GM21360 (cell line): ENCODE data around the gene POLR2M.

Experiments used
- ATAC-seq: cut with Tn5 transposase; IDR thresholded peaks from one replicate; pipeline ENCODE4 v1.9.1; 2021; ENCODE audit warnings: mild to moderate bottlenecking, moderate library complexity; ENCODE audit not compliant: unreplicated experiment

The POLR2M gene

GRCh38 chr15:57691082-57691481 lies 15.4 kb upstream of the POLR2M start:
- no peak for ATAC-seq

GRCh38 chr15:57692709-57693108 lies 13.8 kb upstream of the POLR2M start:
- no peak for ATAC-seq

GRCh38 chr15:57694279-57694678 lies 12.2 kb upstream of the POLR2M start:
- no peak for ATAC-seq

- no peak for ATAC-seq
Measured at GRCh38 chr15:57696146-57696545, 10.4 kb upstream of the POLR2M start.

- ATAC-seq, result no peak
Measured at GRCh38 chr15:57697588-57697987, 8.9 kb upstream of the POLR2M start.

GRCh38 chr15:57698243-57698642 lies 8.3 kb upstream of the POLR2M start:
- ATAC-seq, result no peak

GRCh38 chr15:57698991-57699390 lies 7.5 kb upstream of the POLR2M start:
- no peak for ATAC-seq

GRCh38 chr15:57703387-57703786 lies 3.1 kb upstream of the POLR2M start:
- no peak for ATAC-seq

- ATAC-seq, result no peak
Measured at GRCh38 chr15:57704441-57704840, 2.1 kb upstream of the POLR2M start.

- ATAC-seq, result no peak
Measured at GRCh38 chr15:57705746-57706404, 639 bp upstream of the POLR2M start.

- ATAC-seq, result no peak
Measured at GRCh38 chr15:57708047-57708446, 1.5 kb downstream of the POLR2M start.

- ATAC-seq, result no peak
Measured at GRCh38 chr15:57718309-57718708, 11.8 kb downstream of the POLR2M start.

- ATAC-seq, result no peak
Measured at GRCh38 chr15:57720867-57721266, 14.4 kb downstream of the POLR2M start.

- no peak for ATAC-seq
Measured at GRCh38 chr15:57726411-57726810, 19.9 kb downstream of the POLR2M start.

- ATAC-seq, result no peak
Measured at GRCh38 chr15:57727031-57727430, 20.5 kb downstream of the POLR2M start.

- no peak for ATAC-seq
Measured at GRCh38 chr15:57728436-57728835, 21.9 kb downstream of the POLR2M start.

GRCh38 chr15:57730876-57731275 lies 24.4 kb downstream of the POLR2M start:
- no peak for ATAC-seq

- ATAC-seq, result no peak
Measured at GRCh38 chr15:57731530-57732103, 25.1 kb downstream of the POLR2M start.

GRCh38 chr15:57732526-57733331 lies 26.2 kb downstream of the POLR2M start:
- no peak for ATAC-seq

GRCh38 chr15:57734860-57735259 lies 28.3 kb downstream of the POLR2M start:
- no peak for ATAC-seq

- ATAC-seq, result no peak
Measured at GRCh38 chr15:57735431-57735830, 28.9 kb downstream of the POLR2M start.

GRCh38 chr15:57735891-57736290 lies 29.4 kb downstream of the POLR2M start:
- no peak for ATAC-seq
